GM23338 (cell line): Measurements from ENCODE around the gene SETBP1. TPM values are rescaled to one million over a fixed set of nuclear protein-coding genes. Genes with fewer than 3 reads are reported as not detected.

ENCODE experiments used
- ATAC-seq: fragments of 200-7000 bp; cut with Tn5 transposase; 3 replicates; pipeline ENCODE4 v1.9.1; 2020
- DNase-seq: peaks from one replicate; pipeline ENCODE4 v3.0.0-alpha.2; 2015; ENCODE audit warnings: low spot score
- H2AFZ ChIP-seq: fragments of 200-600 bp; sonication (generic); 2 replicates; pipeline ENCODE4 v1.8.0; 2016; ENCODE audit warnings: antibody characterized with exemption, mild to moderate bottlenecking, moderate library complexity
- H3F3A ChIP-seq: fragments of 200-600 bp; sonication (generic); replicated peaks from 2 replicates; pipeline ENCODE4 v1.8.0; 2017; ENCODE audit warnings: antibody characterized with exemption, mixed run types, low read depth
- H3K27ac ChIP-seq: fragments of 200-600 bp; sonication (generic); 2 replicates; pipeline ENCODE4 v1.6.1; 2016; ENCODE audit warnings: low read depth
- H3K27me3 ChIP-seq: fragments of 200-600 bp; sonication (generic); 2 replicates; pipeline ENCODE4 v1.8.0; 2016; ENCODE audit warnings: mild to moderate bottlenecking, mixed run types, moderate library complexity; ENCODE audit not compliant: insufficient read depth
- H3K36me3 ChIP-seq: fragments of 200-600 bp; sonication (generic); 2 replicates; pipeline ENCODE4 v1.8.0; 2016; ENCODE audit warnings: mild to moderate bottlenecking; ENCODE audit not compliant: insufficient read depth
- H3K4me1 ChIP-seq: fragments of 200-600 bp; sonication (generic); 2 replicates; pipeline ENCODE4 v1.8.0; 2016; ENCODE audit warnings: mild to moderate bottlenecking, moderate library complexity; ENCODE audit not compliant: insufficient read depth
- H3K4me2 ChIP-seq: fragments of 200-600 bp; sonication (generic); 2 replicates; pipeline ENCODE4 v1.7.1; 2017; ENCODE audit warnings: mixed run types
- H3K4me3 ChIP-seq: fragments of 200-600 bp; sonication (generic); 2 replicates; pipeline ENCODE4 v1.6.1; 2016; ENCODE audit warnings: mixed run types
- H3K79me2 ChIP-seq: fragments of 200-600 bp; sonication (generic); replicated peaks from 2 replicates; pipeline ENCODE4 v1.8.0; 2017; ENCODE audit warnings: mild to moderate bottlenecking; ENCODE audit not compliant: insufficient read depth
- H3K9me2 ChIP-seq: fragments of 200-600 bp; sonication (generic); 2 replicates; pipeline ENCODE4 v1.8.0; 2017; ENCODE audit not compliant: insufficient read depth
- H4K20me1 ChIP-seq: fragments of 200-600 bp; sonication (generic); replicated peaks from 2 replicates; pipeline ENCODE4 v1.8.0; 2017; ENCODE audit warnings: mild to moderate bottlenecking; ENCODE audit not compliant: insufficient read depth
- H3K27ac Mint-ChIP-seq: 2 replicates; pipeline ENCODE4 v1.8.0; 2020; ENCODE audit warnings: inconsistent platforms, mild to moderate bottlenecking, moderate library complexity, mixed read lengths
- H3K27me3 Mint-ChIP-seq: 3 replicates; pipeline ENCODE4 v1.8.0; 2022; ENCODE audit warnings: low read depth, mild to moderate bottlenecking, moderate library complexity, mixed read lengths, inconsistent platforms; ENCODE audit not compliant: insufficient read depth, poor library complexity
- H3K36me3 Mint-ChIP-seq: 3 replicates; pipeline ENCODE4 v1.8.0; 2021; ENCODE audit warnings: low read depth, mild to moderate bottlenecking, inconsistent platforms, moderate library complexity, mixed read lengths
- H3K4me1 Mint-ChIP-seq: 3 replicates; pipeline ENCODE4 v1.8.0; 2020; ENCODE audit warnings: mild to moderate bottlenecking, inconsistent platforms, mixed read lengths
- H3K4me3 Mint-ChIP-seq: 3 replicates; pipeline ENCODE4 v1.8.0; 2021; ENCODE audit warnings: moderate library complexity, mild to moderate bottlenecking, inconsistent platforms, mixed read lengths
- H3K9me3 Mint-ChIP-seq: 3 replicates; pipeline ENCODE4 v1.8.0; 2020; ENCODE audit warnings: moderate library complexity, mild to moderate bottlenecking, inconsistent platforms, mixed read lengths
- CREB1 ChIP-seq: fragments of 250-450 bp; sonication (Bioruptor Pico); IDR thresholded peaks from 2 replicates; pipeline ENCODE4 v1.5.0; 2020; ENCODE audit warnings: low read depth, mild to moderate bottlenecking, moderate library complexity
- ETS1 ChIP-seq: IDR thresholded peaks from 2 replicates; pipeline ENCODE4 v1.6.1; 2016; ENCODE audit warnings: antibody characterized with exemption
- EZH2 ChIP-seq: fragments of 200-600 bp; sonication (generic); IDR thresholded peaks from one replicate; pipeline ENCODE4 v1.8.0; 2017; ENCODE audit warnings: antibody characterized with exemption, mild to moderate bottlenecking, low read depth; ENCODE audit not compliant: unreplicated experiment
- JUNB ChIP-seq: IDR thresholded peaks from one replicate; pipeline ENCODE4 v1.6.1; 2016; ENCODE audit warnings: antibody characterized with exemption; ENCODE audit not compliant: unreplicated experiment
- NANOG ChIP-seq: IDR thresholded peaks from 2 replicates; pipeline ENCODE4 v1.6.1; 2016; ENCODE audit warnings: antibody characterized with exemption, borderline replicate concordance
- REST ChIP-seq: IDR thresholded peaks from one replicate; pipeline ENCODE4 v1.6.1; 2018; ENCODE audit warnings: antibody characterized with exemption; ENCODE audit not compliant: unreplicated experiment
- polyA plus RNA-seq: library from polyadenylated mRNA; unstranded; fragments of >200 nt; fragmentation: Nextera tagmentation; extraction: Ambion mirVana; gene quantifications from 2 replicates; pipeline ENCODE4 v1.2.1, GENCODE V29; 2016
- total RNA-seq: library from RNA; depleted of rRNA; stranded (reverse); fragments of >200 nt; shearing (Covaris generic); gene quantifications from 2 replicates; pipeline ENCODE4 v1.2.3, GENCODE V29; 2014

Gene SETBP1
- total and polyA plus RNA-seq, 2 experiments from 2014 or later: 1.6 to 5.5 TPM

- H3K4me2 ChIP-seq: no peak overlapping the region
- H3K27me3 ChIP-seq: no peaks in the 10 kb centered on the region
- ATAC-seq (no peak), DNase-seq (no peak)
- Mint-ChIP-seq H3K27me3 (peaks cover 5% of the 10 kb centered on the region), H3K27ac (no peak overlapping the region), H3K4me1 (peaks cover 16% of the 10 kb centered on the region), H3K9me3 (peaks cover 9% of the 10 kb centered on the region; the same call in 2 of the 3 replicates), H3K4me3 (no peak overlapping the region), H3K36me3 (peaks cover 13% of the 10 kb centered on the region)
- H3K79me2 ChIP-seq: no peaks in the 10 kb centered on the region
- peaks cover 14% of the 10 kb centered on the region; the same call in 1 of the 2 replicates for H3K9me2 ChIP-seq
- no peak for TF ChIP-seq JUNB
- TF ChIP-seq REST: no peak
- TF ChIP-seq NANOG: no peak
- TF ChIP-seq CREB1: no peak
- no peak for TF ChIP-seq ETS1
- H3F3A ChIP-seq: no peaks in the 10 kb centered on the region
- H3K4me3 ChIP-seq: no peak overlapping the region
- H4K20me1 ChIP-seq: no peaks in the 10 kb centered on the region
- no peak overlapping the region for H3K27ac ChIP-seq
- peaks cover 8% of the 10 kb centered on the region; the same call in 1 of the 2 replicates for H3K4me1 ChIP-seq
- no peak overlapping the region for H2AFZ ChIP-seq
- no peaks in the 10 kb centered on the region for H3K36me3 ChIP-seq
Observed at GRCh38 chr18:44796429-44797428, 116.0 kb downstream of the SETBP1 start.

- Histone ChIP-seq H3K27me3 (no peaks in the 10 kb centered on the region), H4K20me1 (no peaks in the 10 kb centered on the region), H2AFZ (no peak overlapping the region), H3K79me2 (no peaks in the 10 kb centered on the region), H3K9me2 (peaks cover 18% of the 10 kb centered on the region; the same call in 1 of the 2 replicates), H3K4me1 (peaks cover 9% of the 10 kb centered on the region; the same call in 1 of the 2 replicates), H3K4me3 (no peak overlapping the region), H3K4me2 (no peak overlapping the region), H3F3A (no peaks in the 10 kb centered on the region), H3K36me3 (no peaks in the 10 kb centered on the region), H3K27ac (no peak overlapping the region)
- DNase-seq (no peak), ATAC-seq (no peak)
- Mint-ChIP-seq H3K27ac (no peak overlapping the region), H3K9me3 (peaks cover 9% of the 10 kb centered on the region; the same call in 2 of the 3 replicates), H3K4me1 (peaks cover 17% of the 10 kb centered on the region), H3K27me3 (peaks cover 4% of the 10 kb centered on the region), H3K4me3 (no peak overlapping the region), H3K36me3 (peaks cover 16% of the 10 kb centered on the region)
- no peak for TF ChIP-seq ETS1
- TF ChIP-seq EZH2: no peak
Observed at GRCh38 chr18:44798433-44799048, 117.9 kb downstream of the SETBP1 start.
